ELR (cell line): ENCODE results near the gene ATPAF1.
A peak's percentile ranks its signal among the peaks of the same experiment; 100 is the strongest.
"Not testable (repeated sequence)": the region's sequence is repeated elsewhere in the genome, so short reads cannot be mapped to it uniquely, and the experiment has no call there.

Experiments
- DNase-seq: peaks from one replicate; pipeline ENCODE4 v3.0.0-alpha.2; 2015; ENCODE audit warnings: low read depth

Gene ATPAF1

DNA sequence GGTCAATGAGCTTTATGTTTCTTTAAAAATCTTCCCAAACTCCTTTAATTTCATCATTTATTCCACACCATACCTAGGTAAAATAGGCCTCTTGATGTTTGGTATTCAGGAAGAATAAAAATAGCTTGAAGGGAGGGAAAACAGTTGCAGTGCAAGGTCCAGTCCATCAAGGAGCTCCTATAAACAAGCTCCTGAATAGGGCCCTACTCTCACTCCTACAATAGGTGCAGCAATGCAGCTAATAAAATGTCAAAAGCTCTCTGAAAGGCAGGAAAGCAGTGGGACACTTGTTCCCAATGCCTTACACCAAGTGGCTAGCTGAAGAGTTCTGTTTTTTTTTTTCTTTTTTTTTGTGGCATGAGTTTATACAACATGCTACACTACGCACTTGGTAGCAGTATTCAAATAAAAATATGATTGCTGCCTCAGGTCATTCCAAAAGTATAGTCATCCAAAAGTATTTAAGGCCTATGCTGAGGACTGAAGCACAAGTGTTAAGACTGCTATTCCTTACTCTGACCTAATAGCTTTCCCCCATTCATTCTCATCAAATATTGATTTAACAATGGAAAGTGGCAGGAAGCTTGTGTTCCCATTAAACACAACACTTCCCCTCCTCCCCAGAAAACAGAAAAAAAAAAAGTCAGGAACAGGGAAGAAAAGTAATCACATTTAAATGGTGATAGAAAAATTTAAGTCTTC is 13.3 kb upstream of the ATPAF1 start:
- DNase-seq: no peak

DNA sequence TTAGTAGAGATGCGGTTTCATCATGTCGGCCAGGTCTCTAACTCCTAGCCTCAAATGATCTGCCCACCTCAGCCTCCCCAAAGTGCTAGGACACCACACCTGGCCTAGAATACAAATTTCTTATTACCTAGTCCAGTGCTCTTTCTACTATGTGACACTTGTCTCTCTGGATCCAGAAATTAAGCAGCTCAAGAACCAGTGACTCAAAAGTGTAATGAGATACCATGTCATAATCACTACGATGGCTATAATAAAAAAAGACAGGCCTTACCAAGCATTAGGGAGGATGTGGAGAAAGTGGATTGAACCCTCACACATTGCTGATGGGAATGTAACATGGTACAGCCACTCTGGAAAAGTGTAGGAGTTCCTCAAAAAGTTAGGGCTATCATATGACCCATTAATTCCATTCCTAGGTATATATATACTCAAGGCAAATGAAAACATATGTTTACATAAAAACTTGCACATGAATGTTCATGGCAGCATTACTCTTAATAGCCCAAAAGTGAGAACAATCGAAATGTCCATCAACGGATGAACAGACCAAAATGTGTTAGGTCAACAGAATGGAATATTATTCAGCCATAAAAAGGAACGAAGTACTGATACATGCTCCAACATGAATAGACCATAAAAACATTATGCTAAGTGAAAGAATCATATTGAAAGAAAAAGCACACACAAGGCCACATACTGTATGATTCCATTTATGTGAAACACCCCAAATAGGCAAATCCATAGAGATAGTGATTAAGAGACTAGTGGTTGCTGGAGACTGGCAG is 11.8 kb upstream of the ATPAF1 start:
- no peak for DNase-seq

DNA sequence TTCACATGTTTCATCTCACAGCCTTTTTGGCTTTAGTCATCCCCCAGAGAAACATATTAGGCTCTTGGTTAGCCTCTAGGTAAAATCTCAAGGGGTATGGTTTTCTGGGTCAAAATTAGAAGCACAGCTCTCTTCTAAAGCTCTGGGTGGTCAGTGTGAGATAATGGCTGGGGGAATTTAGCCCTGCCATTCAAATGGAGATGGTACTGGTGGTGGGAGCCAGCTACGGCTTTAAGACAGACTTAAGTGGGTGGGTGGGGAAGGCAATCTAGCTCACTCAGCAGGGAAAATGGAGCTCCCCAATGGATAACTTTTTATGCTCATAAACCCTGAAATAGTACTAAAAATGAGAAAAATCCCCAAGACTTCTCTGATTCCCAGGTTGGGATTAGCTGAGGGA is 9.2 kb upstream of the ATPAF1 start:
- DNase-seq: no peak

DNA sequence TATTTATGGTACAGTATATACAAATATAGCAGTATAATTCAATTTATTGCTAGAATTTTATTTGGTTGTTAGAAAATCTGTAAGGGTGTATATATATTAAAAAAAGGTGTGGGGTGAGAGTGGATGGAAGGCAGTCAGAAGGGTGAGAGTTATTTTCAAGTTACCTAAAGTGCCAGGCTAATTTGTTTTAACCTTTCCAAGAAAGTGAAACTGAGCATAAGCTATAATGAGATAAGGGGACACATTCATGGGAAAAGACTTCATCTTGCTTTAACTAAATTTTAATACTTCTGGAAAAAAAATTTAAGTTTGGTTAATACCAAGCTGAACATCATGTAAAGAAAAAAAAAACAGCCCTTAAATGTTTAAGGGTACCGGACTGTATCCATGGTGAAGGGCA is 8.4 kb upstream of the ATPAF1 start:
- DNase-seq: no peak

DNA sequence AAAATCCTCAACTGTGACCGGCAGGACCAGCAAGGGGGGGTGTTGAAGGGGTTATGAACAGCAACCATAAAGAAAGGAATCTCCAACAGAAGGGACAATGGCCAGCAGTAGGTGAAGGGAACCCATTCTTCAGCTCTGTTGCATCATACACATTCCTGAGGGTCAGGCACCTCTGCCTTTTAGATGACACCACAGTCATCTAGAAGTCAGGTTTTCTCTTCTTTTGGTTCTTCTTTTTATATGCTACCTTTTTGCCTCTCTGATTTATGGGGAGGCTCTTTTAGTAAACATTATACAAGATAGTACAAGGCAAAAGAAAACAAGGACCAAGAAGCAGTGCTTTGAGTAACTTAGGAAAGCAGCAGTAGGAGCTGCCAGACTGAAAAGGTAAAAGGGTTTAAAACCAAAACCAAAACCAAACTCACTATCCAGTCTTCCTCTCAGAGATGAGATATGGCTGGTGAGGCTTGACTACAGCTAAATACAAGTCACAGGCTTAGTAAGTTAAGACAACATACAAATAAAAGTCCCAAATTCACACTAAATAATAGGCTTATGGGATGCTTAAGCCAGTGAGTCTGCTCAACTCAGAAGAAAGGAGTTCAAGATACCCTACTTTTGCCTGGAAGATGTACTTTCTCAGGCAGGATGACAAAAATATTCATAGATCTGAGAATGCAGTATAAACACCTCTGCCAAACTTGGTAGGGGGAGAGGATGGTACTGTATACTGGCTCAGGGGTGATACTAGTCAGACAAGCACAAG is 7.6 kb upstream of the ATPAF1 start:
- DNase-seq: no peak

DNA sequence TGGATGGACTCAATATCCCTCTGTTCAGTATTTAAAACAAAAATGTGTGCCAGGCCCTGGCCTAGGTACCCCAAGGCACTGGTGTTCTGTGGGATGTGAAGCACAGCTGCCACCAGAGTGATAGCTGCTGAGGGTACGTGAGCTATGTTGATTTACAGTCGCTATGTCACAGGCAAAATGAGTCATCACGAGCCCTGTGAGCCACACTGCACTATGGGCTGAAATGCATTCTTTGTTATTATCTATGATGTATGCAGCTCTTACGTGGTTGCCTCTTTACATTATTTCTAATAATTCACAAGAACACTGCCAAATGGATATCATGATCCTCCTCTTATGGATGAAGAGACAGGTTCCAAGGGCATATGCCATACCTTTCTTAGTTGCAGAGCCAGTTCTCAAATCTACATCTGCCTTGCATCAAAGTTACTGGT is 5.6 kb upstream of the ATPAF1 start:
- peak; percentile 74 for DNase-seq

DNA sequence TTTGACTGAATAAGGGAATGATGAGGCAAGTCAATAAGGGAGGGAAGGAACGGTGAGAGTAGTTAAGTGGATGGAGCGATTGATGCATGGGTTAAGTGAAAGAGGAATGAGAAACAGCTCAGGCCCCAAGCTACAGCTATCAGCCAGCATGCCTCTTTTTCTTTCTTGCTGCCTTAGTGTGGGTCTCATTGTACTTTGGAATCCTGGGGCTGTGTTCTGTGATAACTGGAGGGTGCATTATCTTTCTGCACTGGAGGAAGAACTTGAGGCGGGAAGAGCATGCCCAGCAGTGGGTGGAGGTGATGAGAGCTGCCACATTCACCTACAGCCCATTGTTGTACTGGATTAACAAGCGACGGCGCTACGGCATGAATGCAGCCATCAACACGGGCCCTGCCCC is 4.5 kb upstream of the ATPAF1 start:
- no peak for DNase-seq

DNA sequence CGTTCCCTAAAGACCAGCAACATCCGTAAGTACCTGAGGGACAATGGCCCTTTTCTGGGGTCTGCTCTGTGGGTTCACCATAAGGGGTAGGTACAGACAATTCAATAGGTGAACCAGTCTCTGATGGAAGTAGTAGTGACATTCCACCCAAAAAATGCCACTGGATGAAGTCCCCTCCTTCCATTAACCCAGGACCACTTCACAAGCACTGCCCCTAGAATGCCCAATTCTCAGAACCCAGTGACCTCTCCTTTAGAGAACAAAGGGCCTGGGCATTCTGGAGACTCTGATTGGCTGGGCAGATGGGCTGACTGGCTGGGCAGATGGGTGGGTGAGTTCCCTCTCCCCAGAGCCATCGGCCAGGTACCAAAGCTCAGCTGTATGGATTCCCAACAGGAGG is 3.4 kb upstream of the ATPAF1 start, which contains the start of gene TEX38:
TSS of gene TEX38 (plus strand) at position 301 of the 400 bp plus-strand sequence. CDS start at position 382, 81 bp downstream.
- DNase-seq: no peak

DNA sequence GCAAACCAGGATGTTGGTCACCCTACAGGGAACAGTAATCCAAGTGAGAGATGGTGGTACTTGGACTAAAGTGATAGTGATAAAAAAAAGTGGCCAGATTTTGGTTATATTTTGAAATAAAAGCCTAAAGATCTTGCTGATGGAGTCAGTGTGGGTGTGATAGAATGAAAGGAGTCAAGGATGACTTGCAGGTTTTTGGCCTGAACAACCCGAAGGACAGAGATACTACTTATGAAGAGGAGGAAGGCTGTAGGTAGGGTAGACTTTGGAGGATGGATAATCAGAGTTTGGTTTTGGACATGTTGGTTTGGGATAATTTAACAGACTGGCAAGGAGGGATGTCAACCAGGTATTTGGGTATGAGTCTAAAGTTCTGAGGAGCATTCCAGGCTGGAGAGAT is 2.0 kb upstream of the ATPAF1 start:
- no peak for DNase-seq

DNA sequence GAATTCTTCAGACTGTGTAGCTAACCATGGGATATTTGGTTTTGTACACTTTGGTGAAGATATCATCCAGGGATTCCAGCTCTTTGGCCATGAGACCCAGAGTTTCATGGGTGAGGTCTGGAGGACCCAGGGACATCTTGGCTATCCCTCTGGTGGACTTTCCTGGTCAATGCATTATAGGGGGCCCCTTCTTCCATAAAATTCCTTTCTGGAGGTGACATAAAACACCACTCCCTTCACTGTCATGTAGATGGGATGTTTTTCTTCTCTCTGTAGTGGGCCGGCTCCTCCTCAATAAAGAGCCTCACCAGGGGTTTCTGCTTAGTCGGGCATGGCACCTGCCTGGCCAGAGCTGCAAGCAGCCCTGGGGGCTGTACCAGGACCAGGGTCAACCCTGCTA is 2.2 kb downstream of the ATPAF1 start:
- no peak for DNase-seq

DNA sequence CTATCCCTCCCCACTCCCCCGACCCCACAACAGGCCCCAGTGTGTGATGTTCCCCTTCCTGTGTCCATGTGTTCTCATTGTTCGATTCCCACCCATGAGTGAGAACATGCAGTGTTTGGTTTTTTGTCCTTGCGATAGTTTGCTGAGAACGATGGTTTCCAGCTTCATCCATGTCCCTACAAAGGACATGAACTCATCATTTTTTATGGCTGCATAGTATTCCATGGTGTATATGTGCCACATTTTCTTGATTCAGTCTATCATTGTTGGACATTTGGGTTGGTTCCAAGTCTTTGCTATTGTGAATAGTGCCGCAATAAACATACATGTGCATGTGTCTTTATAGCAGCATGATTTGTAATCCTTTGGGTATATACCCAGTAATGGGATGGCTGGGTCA is 5.2 kb downstream of the ATPAF1 start:
- not testable (repeated sequence) for DNase-seq

DNA sequence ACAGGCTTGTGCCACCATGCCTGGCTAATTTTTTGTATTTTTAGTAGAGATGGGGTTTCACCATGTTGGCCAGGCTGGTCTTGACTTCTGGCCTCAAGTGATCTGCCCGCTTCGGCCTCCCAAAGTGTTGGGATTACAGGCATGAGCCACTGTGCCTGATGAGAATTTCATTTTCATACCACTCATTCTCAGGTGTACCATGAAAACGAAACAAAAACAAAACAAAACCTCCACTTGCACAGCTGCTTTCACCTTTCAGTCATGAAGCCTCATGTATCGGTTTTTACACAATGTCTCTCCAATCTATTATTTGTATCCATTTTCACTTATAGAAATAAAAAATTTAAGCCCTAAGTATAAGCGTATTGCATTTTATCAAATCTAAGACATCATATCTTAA is 8.0 kb downstream of the ATPAF1 start:
- DNase-seq: not testable (repeated sequence)

DNA sequence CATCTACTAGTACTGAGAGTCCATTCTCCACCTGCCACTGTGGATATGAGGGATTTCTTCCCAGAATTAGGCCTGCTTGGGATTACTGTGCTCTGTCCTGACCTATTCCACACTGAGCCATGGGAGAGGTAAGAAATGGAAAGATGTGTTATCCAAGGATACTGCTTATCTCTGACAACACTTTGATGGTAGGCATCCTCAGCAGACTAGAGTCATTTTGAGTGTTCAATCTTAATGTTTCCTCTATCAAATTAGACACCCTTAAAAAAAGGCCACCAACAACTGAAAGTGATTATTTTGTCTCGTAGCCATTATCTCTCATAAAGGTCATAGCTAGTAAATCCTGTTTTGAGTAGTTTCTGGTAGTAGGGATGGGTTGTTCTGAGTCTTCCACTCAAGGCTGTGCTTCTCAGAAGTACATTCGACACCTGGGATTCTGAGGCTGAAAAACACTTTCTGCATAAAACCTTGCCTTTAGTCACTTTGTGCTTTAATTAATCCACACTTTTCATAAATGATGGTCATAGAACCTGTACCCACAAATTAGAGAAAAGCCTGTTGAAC is 8.8 kb downstream of the ATPAF1 start:
- no peak for DNase-seq

DNA sequence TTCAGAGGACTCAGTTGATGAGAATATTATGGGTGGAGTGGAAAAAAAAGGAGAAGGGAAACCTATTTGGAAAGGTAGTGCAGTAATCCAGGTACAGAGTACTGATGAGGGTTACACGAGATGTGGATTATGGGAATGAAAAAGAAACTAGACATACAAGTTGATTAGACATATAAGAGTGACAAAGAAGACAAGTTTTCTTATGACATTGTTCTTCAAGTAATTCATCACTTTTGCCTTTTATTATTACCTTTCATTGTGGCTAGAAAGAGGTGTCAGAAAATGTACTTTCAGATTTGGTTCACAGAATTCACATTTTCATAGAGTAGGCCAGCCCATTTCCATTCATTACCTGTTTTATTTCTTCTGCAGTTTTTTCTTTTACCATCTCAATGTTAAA is 10.4 kb downstream of the ATPAF1 start:
- DNase-seq: no peak

DNA sequence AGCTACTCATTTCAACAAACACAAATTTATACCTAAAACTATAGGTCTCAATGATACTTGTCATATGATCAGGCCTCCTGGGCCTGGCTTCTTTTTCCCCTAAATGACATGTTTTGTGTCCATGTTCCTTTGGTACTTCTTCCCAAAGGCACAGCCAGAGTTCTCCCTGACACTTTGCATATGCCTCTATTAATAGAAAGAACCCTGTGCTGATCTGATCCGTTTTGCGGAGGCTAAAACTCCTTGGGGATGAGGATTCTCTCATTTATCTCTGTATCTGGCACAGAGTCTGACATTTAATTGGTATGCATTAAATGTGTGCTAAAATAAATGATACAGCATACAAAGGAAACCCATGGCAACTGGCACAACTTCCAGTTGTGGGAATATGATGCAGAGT is 11.5 kb downstream of the ATPAF1 start:
- DNase-seq: no peak

DNA sequence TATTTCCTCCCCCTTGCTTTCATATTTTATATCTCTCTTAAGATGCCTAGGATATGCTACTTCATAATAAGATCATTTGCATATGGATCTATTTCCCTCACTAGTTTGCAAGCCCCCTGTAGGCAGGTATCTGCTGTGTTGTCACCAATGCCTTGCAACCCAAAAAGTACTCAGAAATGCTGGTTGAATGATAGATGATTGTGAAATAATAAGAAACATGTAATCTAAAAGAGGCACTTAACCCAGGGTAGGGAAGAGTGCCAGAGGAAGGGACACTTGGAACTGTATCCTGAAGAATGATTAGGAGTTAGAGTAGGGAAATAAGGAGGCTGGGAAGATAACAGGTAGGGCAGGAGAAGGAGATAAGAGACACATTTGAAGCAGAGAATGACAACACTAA is 12.3 kb downstream of the ATPAF1 start:
- DNase-seq: no peak

DNA sequence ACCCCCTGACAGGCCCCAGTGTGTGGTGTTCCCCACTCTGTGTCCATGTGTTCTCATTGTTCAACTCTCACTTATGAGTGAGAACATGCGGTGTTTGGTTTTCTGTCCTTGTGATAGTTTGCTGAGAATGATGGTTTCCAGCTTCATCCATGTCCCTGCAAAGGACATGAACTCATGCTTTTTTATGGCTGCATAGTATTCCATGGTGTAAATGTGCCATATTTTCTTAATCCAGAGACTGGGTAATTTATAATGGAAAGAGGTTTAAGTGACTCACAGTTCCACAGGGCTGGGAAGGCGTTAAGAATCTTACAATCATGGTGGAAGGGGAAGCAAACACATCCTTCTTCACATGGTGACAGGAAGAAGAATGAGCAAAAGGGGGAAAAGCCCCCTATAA is 13.5 kb downstream of the ATPAF1 start:
- not testable (repeated sequence) for DNase-seq

DNA sequence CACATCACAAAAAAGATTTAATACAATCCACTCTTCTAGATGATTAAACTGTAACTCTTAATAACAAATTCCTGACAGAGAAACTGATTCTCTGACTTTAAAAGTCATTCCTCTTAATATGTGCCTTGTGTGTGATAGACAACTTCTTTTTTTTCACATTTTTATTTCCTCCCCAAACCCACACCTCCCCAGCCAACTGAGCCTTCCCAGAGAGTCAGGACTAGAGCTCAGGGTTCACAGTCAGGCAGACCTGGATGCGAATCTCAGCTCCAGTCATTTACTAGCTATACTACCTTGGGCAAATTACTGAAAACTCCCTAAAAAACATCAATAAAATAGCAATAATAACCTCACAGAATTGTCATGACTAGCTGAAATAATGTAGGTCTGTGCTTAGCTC is 14.2 kb downstream of the ATPAF1 start:
- DNase-seq: no peak

DNA sequence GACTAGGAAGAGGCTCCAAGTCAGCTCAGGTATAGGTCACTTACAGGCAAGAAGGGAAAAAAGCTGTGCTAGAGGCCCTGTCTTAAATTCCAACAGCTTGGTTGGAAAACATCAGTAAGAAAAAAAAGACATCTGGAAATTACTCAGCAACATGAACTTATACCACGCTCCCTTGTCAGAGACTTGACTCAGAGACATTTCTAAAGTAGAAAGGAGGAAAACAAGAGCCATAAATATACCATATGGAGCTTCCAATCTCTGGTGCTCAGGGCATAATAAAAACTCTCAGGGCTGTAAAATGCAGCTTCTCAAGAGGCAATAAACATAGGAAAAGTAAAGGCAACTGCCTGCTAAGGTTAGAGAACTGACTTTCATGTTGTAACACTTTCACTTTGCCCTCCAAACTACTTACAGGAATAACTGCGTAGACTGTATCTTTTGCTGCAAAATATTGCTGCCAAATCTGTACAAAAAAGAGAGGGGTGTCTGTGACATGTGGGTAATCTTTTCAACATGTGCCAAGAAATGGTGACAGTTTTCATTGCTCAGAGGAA is 14.7 kb downstream of the ATPAF1 start:
- no peak for DNase-seq

DNA sequence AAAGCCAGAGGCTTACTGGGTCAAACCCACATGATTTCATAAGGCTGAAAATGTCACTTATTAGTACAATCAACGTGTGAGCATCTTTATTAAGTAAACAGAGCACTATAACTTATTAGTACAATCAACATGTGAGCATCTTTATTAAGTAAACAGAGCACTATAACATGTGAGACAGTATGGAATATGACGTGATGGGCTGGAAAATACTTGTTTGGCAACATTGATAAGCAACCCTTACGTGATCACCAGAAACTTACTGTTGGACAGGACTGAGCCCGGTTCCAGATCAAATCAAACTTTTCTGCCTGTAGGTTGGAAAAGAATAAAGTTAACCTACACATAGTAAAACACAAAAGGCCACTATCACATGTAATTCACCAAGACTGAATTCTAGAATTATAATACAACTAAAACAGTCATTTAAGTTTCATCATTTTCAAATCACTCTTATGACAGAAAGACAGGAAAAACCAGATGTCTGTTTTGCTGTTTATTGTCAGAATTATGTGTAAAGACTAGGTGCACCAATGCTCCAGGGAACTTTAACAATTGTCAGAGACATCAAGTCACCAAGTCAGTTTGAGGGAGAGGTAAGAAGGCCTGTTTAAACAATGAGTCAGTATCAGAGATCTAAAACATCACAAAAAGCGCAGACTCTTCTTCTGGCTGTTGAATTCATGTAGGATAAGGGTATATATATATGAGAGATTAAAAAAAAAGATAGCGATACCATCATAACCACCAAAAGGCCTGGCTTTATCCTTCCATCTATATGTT is 15.7 kb downstream of the ATPAF1 start:
- no peak for DNase-seq

DNA sequence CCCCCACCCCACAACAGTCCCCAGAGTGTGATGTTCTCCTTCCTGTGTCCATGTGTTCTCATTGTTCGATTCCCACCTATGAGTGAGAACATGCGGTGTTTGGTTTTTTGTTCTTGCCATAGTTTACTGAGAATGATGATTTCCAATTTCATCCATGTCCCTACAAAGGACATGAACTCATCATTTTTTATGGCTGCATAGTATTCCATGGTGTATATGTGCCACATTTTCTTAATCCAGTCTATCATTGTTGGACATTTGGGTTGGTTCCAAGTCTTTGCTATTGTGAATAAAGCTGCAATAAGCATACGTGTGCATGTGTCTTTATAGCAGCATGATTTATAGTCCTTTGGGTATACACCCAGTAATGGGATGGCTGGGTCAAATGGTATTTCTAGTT is 17.0 kb downstream of the ATPAF1 start:
- not testable (repeated sequence) for DNase-seq
